Measurements from ENCODE around the gene EFL1.

DNA sequence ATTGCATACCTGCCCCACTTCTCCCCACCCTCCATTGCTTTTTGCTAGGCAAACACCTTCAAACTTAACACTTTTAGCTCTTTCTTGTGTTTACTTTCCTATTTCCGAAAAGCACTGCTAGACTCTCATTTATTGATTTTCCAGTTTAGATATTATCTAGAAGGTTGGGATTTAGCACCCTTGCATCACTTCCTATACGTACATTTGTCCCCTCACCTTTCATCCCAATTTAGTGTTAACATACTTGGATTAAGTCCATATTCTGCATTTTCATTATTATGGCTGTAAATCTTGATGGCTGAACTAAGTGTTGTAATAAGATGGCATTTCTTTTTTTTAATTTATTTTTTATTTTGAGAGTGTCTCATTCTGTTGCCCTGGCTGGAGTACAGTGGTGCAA is 47.3 kb upstream of the EFL1 start:
- TF ChIP-seq, protein P1, sequence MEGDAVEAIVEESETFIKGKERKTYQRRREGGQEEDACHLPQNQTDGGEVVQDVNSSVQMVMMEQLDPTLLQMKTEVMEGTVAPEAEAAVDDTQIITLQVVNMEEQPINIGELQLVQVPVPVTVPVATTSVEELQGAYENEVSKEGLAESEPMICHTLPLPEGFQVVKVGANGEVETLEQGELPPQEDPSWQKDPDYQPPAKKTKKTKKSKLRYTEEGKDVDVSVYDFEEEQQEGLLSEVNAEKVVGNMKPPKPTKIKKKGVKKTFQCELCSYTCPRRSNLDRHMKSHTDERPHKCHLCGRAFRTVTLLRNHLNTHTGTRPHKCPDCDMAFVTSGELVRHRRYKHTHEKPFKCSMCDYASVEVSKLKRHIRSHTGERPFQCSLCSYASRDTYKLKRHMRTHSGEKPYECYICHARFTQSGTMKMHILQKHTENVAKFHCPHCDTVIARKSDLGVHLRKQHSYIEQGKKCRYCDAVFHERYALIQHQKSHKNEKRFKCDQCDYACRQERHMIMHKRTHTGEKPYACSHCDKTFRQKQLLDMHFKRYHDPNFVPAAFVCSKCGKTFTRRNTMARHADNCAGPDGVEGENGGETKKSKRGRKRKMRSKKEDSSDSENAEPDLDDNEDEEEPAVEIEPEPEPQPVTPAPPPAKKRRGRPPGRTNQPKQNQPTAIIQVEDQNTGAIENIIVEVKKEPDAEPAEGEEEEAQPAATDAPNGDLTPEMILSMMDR (conservative IDR thresholded peaks at IDR 0.05; ENCODE audit: low read depth, low read length): no peak
- TF ChIP-seq POLR2A (IDR thresholded peaks at IDR 0.05; ENCODE audit: low read depth, low read length) (no peak), RAD21 (IDR thresholded peaks at IDR 0.05; ENCODE audit: low read length) (no peak), CEBPB (IDR thresholded peaks at IDR 0.05; ENCODE audit: low read depth, low read length) (no peak), MAZ (IDR thresholded peaks at IDR 0.05; ENCODE audit: borderline replicate concordance, low read depth, low read length) (no peak), RFX5 (IDR thresholded peaks at IDR 0.05; ENCODE audit: low read depth, low read length) (no peak), BHLHE40 (IDR thresholded peaks at IDR 0.05; ENCODE audit: low read depth, low read length) (no peak), CHD1 (IDR thresholded peaks at IDR 0.05; ENCODE audit: low read depth, low read length) (no peak), SMC3 (IDR thresholded peaks at IDR 0.05; ENCODE audit: low read depth, low read length) (no peak), MXI1 (IDR thresholded peaks at IDR 0.05; ENCODE audit: borderline replicate concordance, low read depth, low read length) (no peak), MAFK (IDR thresholded peaks at IDR 0.05; ENCODE audit: low read depth, low read length) (no peak), RCOR1 (IDR thresholded peaks at IDR 0.05; ENCODE audit: insufficient replicate concordance, low read length) (no peak)
- TF ChIP-seq, protein P2, sequence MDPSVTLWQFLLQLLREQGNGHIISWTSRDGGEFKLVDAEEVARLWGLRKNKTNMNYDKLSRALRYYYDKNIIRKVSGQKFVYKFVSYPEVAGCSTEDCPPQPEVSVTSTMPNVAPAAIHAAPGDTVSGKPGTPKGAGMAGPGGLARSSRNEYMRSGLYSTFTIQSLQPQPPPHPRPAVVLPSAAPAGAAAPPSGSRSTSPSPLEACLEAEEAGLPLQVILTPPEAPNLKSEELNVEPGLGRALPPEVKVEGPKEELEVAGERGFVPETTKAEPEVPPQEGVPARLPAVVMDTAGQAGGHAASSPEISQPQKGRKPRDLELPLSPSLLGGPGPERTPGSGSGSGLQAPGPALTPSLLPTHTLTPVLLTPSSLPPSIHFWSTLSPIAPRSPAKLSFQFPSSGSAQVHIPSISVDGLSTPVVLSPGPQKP (IDR thresholded peaks at IDR 0.05; ENCODE audit: borderline replicate concordance, low read depth, low read length): no peak
